22Rv1 (cell line): ENCODE results near the gene FHL1.

Experiments
- H3K27ac ChIP-seq: fragments of 450-650 bp; 2 replicates; pipeline ENCODE4 v1.5.1; 2017
- ZFX ChIP-seq: fragments of 450-650 bp; IDR thresholded peaks from 2 replicates; pipeline ENCODE4 v1.6.1; 2017; ENCODE audit warnings: antibody characterized with exemption, borderline replicate concordance
- TF ChIP-seq, protein P1 (sequence below): fragments of 450-650 bp; IDR thresholded peaks from 2 replicates; pipeline ENCODE4 v1.5.1; 2017; ENCODE audit warnings: mild to moderate bottlenecking

The FHL1 gene

DNA sequence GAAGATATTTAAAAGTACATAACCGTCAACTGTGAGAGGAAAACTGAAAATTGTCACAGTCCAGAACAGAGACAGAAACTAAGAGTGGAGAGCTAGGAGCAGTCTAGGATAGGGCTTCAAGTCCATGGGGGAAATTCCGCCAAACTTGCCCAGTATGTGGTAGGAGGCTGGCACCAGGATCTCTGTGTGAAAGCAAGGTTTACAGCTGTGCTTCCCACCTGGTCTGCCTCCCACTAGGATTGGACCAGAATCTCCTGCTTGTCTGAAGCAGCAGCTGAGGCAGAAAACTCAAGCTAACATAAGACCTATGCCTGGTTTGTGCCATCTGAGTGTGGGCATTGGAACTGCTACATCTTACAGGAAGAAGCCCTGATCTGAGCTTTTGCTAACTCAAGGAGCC is 18.6 kb upstream of the FHL1 start:
- H3K27ac ChIP-seq, result no peak overlapping the region
- no peak for TF ChIP-seq ZFX
- TF ChIP-seq, protein P1, sequence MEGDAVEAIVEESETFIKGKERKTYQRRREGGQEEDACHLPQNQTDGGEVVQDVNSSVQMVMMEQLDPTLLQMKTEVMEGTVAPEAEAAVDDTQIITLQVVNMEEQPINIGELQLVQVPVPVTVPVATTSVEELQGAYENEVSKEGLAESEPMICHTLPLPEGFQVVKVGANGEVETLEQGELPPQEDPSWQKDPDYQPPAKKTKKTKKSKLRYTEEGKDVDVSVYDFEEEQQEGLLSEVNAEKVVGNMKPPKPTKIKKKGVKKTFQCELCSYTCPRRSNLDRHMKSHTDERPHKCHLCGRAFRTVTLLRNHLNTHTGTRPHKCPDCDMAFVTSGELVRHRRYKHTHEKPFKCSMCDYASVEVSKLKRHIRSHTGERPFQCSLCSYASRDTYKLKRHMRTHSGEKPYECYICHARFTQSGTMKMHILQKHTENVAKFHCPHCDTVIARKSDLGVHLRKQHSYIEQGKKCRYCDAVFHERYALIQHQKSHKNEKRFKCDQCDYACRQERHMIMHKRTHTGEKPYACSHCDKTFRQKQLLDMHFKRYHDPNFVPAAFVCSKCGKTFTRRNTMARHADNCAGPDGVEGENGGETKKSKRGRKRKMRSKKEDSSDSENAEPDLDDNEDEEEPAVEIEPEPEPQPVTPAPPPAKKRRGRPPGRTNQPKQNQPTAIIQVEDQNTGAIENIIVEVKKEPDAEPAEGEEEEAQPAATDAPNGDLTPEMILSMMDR, result no peak

DNA sequence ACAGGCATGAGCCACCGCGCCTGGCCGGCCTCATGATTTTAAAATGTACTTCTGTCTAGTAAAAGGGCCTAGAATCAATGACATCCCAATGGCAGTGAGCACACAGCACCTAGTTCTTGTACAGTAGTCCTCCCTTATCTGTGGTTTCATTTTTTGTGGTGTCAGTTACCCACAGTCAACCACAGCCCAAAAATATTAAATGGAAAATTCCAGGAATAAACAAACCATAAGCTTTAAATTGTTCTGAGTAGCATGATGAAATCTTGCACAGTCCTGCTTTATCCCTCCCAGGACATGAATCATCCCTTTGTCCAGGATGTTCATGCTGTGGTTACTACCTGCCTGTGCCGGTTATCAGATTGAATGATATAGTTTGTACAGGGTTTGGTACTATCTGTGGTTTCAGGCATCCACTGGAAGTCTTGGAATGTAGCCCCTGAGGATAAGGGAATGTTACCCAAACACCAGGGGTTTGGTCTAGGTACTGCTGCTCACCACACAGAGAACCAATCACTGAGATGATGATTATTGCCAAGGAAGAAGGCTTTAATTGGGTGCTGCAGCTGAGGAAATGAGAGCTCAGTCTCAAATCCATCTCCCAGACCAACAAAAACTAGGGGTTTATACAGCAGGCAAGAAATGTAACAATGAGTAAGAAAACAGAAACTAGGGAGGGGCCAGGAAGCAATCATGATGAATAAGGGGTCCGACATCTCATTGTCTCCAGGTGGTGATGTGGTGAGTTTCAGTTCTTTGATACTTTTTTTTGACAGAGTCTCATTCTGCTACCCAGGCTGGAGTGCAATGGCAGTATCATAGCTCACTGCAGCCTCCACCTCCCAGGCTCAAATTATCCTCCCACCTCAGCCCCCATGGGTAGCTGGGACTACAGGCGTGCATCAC is 16.2 kb upstream of the FHL1 start:
- no peak for TF ChIP-seq ZFX
- TF ChIP-seq, protein P1, result no peak
- no peak overlapping the region for H3K27ac ChIP-seq

DNA sequence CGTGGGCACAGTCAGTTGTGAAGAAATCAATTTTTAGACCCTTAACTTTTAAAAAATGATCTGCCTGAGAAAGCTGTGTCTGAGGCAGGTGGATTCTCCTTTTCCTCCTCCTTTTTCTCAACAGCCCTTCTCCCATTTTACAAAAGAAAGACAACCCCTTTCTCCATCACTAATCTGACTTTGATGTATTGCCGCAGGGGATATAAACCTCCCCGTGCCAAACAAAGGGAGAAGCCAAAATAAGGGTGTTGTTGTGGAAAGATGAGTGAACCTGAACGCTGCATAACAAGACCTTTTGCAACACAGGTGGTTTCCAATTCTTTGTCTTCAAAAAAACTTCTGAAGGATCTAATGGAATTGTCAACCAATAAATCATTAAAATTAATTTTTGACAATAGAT is 8.4 kb upstream of the FHL1 start:
- H3K27ac ChIP-seq, result no peak overlapping the region
- TF ChIP-seq, protein P1, result no peak
- no peak for TF ChIP-seq ZFX

DNA sequence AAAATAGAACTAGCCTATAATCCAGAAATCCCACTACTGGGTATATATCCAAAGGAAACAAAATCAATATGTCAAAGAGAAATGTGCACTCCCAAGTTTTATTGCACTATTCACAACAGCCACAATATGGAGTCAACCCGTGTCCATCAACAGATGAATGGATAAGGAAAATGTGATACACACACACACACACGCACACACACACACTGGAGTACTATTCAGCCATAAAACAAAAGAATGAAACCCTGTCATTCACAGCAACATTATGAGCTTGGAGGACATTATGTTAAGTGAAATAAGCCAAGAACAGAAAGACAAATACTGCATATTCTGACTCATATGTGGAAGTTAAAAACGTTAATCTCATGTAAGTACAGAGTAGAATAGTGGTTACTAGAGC is 5.8 kb upstream of the FHL1 start:
- TF ChIP-seq ZFX, result no peak
- TF ChIP-seq, protein P1, result no peak
- no peak overlapping the region for H3K27ac ChIP-seq

DNA sequence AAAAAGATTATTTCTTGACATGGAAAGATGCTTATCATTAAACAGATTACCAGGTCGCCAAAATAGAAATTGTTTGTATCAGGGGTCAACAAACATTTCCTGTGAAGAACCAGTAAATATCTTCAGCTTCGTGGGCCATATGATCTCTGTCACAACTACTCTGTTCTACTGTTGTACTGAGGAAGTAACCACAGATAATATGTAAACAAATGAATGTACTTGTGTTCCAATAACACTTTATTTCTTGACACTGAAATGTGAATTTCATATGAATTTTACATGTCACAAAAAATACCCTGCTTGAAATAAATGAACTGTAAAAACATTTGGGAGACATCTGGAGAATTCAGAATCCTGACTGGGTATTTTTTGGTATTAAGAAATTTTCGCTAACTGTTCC is 4.7 kb upstream of the FHL1 start:
- TF ChIP-seq ZFX, result no peak
- TF ChIP-seq, protein P1, result no peak
- H3K27ac ChIP-seq, result no peak overlapping the region

DNA sequence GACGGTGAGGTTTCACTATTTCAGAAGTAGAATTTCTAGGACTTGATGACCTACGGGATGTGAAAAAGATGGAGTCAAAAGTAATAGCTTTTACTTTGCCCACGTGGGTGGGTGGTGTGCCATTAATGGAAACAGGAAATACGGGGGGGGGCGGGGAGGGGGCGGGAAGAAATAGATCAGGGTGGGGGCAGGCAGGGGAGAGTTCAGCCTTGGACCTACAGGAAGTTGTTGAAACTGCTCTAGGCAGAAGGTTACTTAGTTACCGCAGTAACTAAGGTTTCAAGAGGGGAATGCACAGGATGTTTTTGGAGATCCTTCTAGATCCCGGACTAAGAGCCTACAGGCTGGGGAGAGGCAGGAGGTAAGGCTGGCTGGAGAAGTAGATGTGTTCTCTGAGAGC is 3.6 kb upstream of the FHL1 start:
- TF ChIP-seq, protein P1, result no peak
- no peak for TF ChIP-seq ZFX

DNA sequence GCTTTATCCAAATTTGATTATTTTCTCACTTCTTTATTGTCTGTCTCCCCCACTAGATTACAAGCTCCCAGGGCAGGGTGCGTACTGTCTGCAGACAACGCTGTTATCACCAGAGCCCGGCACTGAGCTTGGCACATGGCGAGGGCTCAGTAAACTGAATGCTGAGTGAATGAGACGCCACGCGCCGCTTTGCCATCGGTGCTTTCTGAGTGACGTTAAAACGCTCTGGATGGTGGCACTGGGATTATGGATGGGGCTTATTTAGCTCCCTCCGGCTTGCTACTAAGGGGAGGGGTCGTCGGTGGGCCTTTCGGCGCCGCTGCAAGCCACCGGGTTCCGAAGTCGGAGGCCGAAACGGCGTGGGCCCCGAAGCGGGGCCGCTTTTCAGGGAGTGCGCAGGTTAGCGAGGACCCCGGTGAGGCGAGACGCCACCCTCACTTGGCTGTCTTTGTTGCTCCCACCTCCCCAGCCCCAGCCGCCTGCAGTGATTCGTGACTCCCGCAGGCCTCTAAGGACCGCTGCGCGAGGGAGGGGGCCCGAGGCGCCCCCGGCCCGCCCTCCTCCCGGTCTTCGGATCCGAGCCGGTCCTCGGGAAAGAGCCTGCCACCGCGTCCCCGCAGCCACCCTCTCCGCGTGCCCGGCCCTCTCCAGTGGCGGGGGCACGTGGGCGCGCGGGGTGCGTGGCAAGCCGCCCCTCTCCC is 569 bp upstream of the FHL1 start:
- no peak overlapping the region for H3K27ac ChIP-seq
- TF ChIP-seq ZFX, result no peak
- TF ChIP-seq, protein P1, result no peak

More for the DNA sequence above, 3.6 kb upstream of the FHL1 start:
- H3K27ac ChIP-seq, result no peak overlapping the region
